ENCODE measurements around the gene SLC46A2. TPM values are rescaled to one million over a fixed set of nuclear protein-coding genes. Genes with fewer than 3 reads are reported as not detected.

The SLC46A2 gene
- total and polyA plus RNA-seq, 4 donors = 0.11 to 0.54 (median 0.22) TPM

- 82% methylated on average over 1 of the region's 4 CpGs for WGBS (ENCODE audit: insufficient coverage)
- Histone ChIP-seq H3K36me3 (ENCODE audit: control insufficient read depth, insufficient read depth, low read length) (peaks cover 7% of the 10 kb centered on the region), H3K9me3 (ENCODE audit: control insufficient read depth, insufficient read depth, low read length) (no peaks in the 10 kb centered on the region), H3K27ac (ENCODE audit: low read depth, low read length) (no peak overlapping the region), H3K27me3 (ENCODE audit: control insufficient read depth, insufficient read depth, low read length) (no peaks in the 10 kb centered on the region), H3K4me1 (ENCODE audit: control insufficient read depth, insufficient read depth, low read length) (no peaks in the 10 kb centered on the region), H3K4me3 (ENCODE audit: low read depth, low read length) (no peak overlapping the region)
- no peak for DNase-seq (ENCODE audit: low read depth in 4 of 6, low spot score in 6 of 6)
Observed at GRCh38 chr9:112873773-112874405, 16.8 kb downstream of the SLC46A2 start.

DNA sequence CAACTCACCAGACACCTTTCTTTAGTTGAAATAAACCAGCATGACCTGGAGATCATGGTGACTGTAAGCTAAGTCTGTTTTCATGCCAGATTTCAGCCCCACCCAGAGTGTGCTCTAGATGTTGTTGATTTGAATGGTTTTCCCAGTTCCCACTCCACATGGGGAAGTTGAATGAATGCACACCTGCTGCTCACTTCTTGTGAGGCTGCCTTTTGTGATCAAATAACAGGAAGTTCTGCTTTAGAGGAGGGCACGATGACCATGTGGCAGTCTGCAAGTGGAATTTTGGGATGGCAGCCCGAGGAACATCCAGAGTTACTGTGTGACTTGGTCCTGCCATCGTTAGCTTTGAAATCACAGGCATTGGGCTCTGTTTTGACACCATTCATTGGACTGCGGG lies 18.7 kb downstream of the SLC46A2 start:
- no peak for DNase-seq (ENCODE audit: low read depth in 4 of 6, low spot score in 6 of 6)
- WGBS (ENCODE audit: insufficient coverage) = 46% methylated on average over 4 of the region's 4 CpGs
- Histone ChIP-seq H3K27me3 (ENCODE audit: control insufficient read depth, insufficient read depth, low read length) (no peaks in the 10 kb centered on the region), H3K4me3 (ENCODE audit: low read depth, low read length) (no peak overlapping the region), H3K4me1 (ENCODE audit: control insufficient read depth, insufficient read depth, low read length) (peaks cover 4% of the 10 kb centered on the region), H3K36me3 (ENCODE audit: control insufficient read depth, insufficient read depth, low read length) (peaks cover 12% of the 10 kb centered on the region), H3K9me3 (ENCODE audit: control insufficient read depth, insufficient read depth, low read length) (no peaks in the 10 kb centered on the region), H3K27ac (ENCODE audit: low read depth, low read length) (no peak overlapping the region)

DNA sequence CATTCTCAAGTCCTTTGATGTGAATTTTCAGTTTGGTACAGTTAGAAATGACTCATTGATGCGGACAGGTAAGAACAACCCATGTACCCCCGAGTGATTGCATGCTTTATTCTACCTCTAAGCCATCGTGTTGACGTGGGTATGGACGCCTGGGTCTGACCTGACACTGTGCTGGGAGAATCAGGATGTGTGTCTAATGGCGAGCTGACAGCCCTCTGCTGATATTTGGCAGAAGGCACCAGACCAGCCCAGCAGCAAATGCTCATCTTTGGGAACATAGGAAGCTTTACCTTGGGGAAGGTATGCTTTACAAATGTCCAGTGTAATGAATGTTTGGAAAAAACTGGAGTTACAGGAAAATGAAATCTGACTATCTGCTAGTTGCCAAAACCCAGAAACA lies 20.1 kb downstream of the SLC46A2 start:
- 90% methylated on average over 4 of the region's 6 CpGs for whole genome bisulfite sequencing (ENCODE audit: insufficient coverage)
- H3K4me3 ChIP-seq (ENCODE audit: low read depth, low read length) = no peak overlapping the region
- no peak for DNase-seq (ENCODE audit: low read depth in 4 of 6, low spot score in 6 of 6)
- peaks cover 4% of the 10 kb centered on the region for H3K4me1 ChIP-seq (ENCODE audit: control insufficient read depth, insufficient read depth, low read length)
- H3K9me3 ChIP-seq (ENCODE audit: control insufficient read depth, insufficient read depth, low read length) = no peaks in the 10 kb centered on the region
- no peaks in the 10 kb centered on the region for H3K27me3 ChIP-seq (ENCODE audit: control insufficient read depth, insufficient read depth, low read length)
- no peak overlapping the region for H3K27ac ChIP-seq (ENCODE audit: low read depth, low read length)
- H3K36me3 ChIP-seq (ENCODE audit: control insufficient read depth, insufficient read depth, low read length) = peaks cover 16% of the 10 kb centered on the region

- Histone ChIP-seq H3K4me3 (ENCODE audit: low read depth, low read length) (no peak overlapping the region), H3K27ac (ENCODE audit: low read depth, low read length) (no peak overlapping the region), H3K4me1 (ENCODE audit: control insufficient read depth, insufficient read depth, low read length) (peaks cover 4% of the 10 kb centered on the region), H3K36me3 (ENCODE audit: control insufficient read depth, insufficient read depth, low read length) (peaks cover 20% of the 10 kb centered on the region), H3K27me3 (ENCODE audit: control insufficient read depth, insufficient read depth, low read length) (no peaks in the 10 kb centered on the region), H3K9me3 (ENCODE audit: control insufficient read depth, insufficient read depth, low read length) (no peaks in the 10 kb centered on the region)
- no peak for DNase-seq (ENCODE audit: low read depth in 4 of 6, low spot score in 6 of 6)
- WGBS (ENCODE audit: insufficient coverage) = 100% methylated on average over 2 of the region's 5 CpGs
Observed at GRCh38 chr9:112869917-112870316, 20.8 kb downstream of the SLC46A2 start.

DNA sequence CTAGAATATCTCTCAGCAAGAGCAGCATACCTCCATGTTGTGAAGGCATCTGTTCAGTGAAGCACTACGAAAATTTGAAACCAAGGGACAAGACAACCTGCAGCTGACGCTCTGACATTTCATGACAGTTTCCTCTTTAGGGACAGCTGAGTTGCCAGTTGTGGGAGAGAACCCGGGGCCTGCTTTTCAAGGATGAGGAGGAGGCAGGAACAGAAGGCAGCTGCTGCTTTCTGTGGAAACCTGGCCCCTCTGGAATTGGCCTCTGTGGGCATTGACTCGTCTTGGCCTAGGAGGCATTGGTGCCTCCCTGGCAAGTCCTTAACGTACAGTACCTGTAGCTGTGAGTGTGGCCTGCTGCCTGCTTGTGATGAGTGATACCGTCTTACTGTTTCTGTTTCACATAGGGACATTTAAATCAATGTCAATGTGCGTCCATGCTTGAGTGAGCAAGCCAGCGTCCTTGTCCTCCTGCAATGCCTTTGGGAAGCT lies 21.6 kb downstream of the SLC46A2 start:
- H3K36me3 ChIP-seq (ENCODE audit: control insufficient read depth, insufficient read depth, low read length) = peaks cover 26% of the 10 kb centered on the region
- H3K4me3 ChIP-seq (ENCODE audit: low read depth, low read length) = no peak overlapping the region
- H3K27me3 ChIP-seq (ENCODE audit: control insufficient read depth, insufficient read depth, low read length) = no peaks in the 10 kb centered on the region
- H3K9me3 ChIP-seq (ENCODE audit: control insufficient read depth, insufficient read depth, low read length) = no peaks in the 10 kb centered on the region
- WGBS (ENCODE audit: insufficient coverage) = 54% methylated on average over 8 of the region's 8 CpGs
- H3K4me1 ChIP-seq (ENCODE audit: control insufficient read depth, insufficient read depth, low read length) = peaks cover 4% of the 10 kb centered on the region
- no peak for DNase-seq (ENCODE audit: low read depth in 4 of 6, low spot score in 6 of 6)
- no peak overlapping the region for H3K27ac ChIP-seq (ENCODE audit: low read depth, low read length)

GRCh38 chr9:112868461-112868860 lies 22.2 kb downstream of the SLC46A2 start:
- Histone ChIP-seq H3K9me3 (ENCODE audit: control insufficient read depth, insufficient read depth, low read length) (no peaks in the 10 kb centered on the region), H3K27me3 (ENCODE audit: control insufficient read depth, insufficient read depth, low read length) (no peaks in the 10 kb centered on the region), H3K27ac (ENCODE audit: low read depth, low read length) (no peak overlapping the region), H3K4me1 (ENCODE audit: control insufficient read depth, insufficient read depth, low read length) (peaks cover 4% of the 10 kb centered on the region), H3K36me3 (ENCODE audit: control insufficient read depth, insufficient read depth, low read length) (peaks cover 26% of the 10 kb centered on the region), H3K4me3 (ENCODE audit: low read depth, low read length) (no peak overlapping the region)
- 93% methylated on average over 10 of the region's 10 CpGs for WGBS (ENCODE audit: insufficient coverage)
- no peak for DNase-seq (ENCODE audit: low read depth in 4 of 6, low spot score in 6 of 6)

- Histone ChIP-seq H3K27ac (ENCODE audit: low read depth, low read length) (no peak overlapping the region), H3K4me1 (ENCODE audit: control insufficient read depth, insufficient read depth, low read length) (peaks cover 4% of the 10 kb centered on the region), H3K27me3 (ENCODE audit: control insufficient read depth, insufficient read depth, low read length) (no peaks in the 10 kb centered on the region), H3K9me3 (ENCODE audit: control insufficient read depth, insufficient read depth, low read length) (no peaks in the 10 kb centered on the region), H3K4me3 (ENCODE audit: low read depth, low read length) (no peak overlapping the region), H3K36me3 (ENCODE audit: control insufficient read depth, insufficient read depth, low read length) (peaks cover 26% of the 10 kb centered on the region)
- DNase-seq (ENCODE audit: low read depth in 4 of 6, low spot score in 6 of 6) = no peak
- WGBS (ENCODE audit: insufficient coverage) = 47% methylated on average over 2 of the region's 3 CpGs
Observed at GRCh38 chr9:112867275-112867991, 23.2 kb downstream of the SLC46A2 start.

DNA sequence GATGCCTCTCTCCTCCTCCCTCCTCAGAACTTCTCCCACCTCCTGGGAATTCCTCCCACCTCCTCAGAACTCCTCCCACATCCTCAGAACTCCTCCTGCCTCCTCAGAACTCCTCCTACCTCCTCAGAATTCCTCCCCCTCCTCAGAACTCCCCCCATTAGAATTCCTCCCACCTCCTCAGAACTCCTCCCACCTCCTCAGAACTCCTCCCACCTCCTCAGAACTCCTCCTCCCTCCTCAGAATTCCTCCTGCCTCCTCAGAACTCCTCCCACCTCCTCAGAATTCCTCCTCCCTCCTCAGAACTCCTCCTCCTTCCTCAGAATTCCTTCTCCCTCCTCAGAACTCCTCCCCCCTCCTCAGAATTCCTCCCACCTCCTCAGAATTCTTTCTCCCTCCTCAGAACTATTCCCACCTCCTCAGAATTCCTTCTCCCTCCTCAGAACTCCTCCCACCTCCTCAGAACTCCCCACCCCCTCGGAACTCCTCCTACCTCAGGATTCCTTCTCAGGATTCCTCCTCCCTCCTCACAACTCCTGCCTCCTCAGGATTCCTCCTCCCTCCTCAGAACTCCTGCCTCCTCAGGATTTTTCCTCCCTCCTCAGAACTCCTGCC lies 23.9 kb downstream of the SLC46A2 start:
- no peaks in the 10 kb centered on the region for H3K27me3 ChIP-seq (ENCODE audit: control insufficient read depth, insufficient read depth, low read length)
- WGBS (ENCODE audit: insufficient coverage) = 100% methylated on average over 1 of the region's 1 CpG
- H3K27ac ChIP-seq (ENCODE audit: low read depth, low read length) = no peak overlapping the region
- no peak for DNase-seq (ENCODE audit: low read depth in 4 of 6, low spot score in 6 of 6)
- peaks cover 28% of the 10 kb centered on the region for H3K36me3 ChIP-seq (ENCODE audit: control insufficient read depth, insufficient read depth, low read length)
- no peaks in the 10 kb centered on the region for H3K9me3 ChIP-seq (ENCODE audit: control insufficient read depth, insufficient read depth, low read length)
- H3K4me1 ChIP-seq (ENCODE audit: control insufficient read depth, insufficient read depth, low read length) = peaks cover 4% of the 10 kb centered on the region
- no peak overlapping the region for H3K4me3 ChIP-seq (ENCODE audit: low read depth, low read length)

GRCh38 chr9:112864982-112865381 lies 25.7 kb downstream of the SLC46A2 start:
- no peak for DNase-seq (ENCODE audit: low read depth in 4 of 6, low spot score in 6 of 6)
- no peak overlapping the region for H3K4me3 ChIP-seq (ENCODE audit: low read depth, low read length)
- H3K9me3 ChIP-seq (ENCODE audit: control insufficient read depth, insufficient read depth, low read length) = no peaks in the 10 kb centered on the region
- H3K27me3 ChIP-seq (ENCODE audit: control insufficient read depth, insufficient read depth, low read length) = no peaks in the 10 kb centered on the region
- H3K27ac ChIP-seq (ENCODE audit: low read depth, low read length) = no peak overlapping the region
- WGBS (ENCODE audit: insufficient coverage) = 99% methylated on average over 7 of the region's 7 CpGs
- H3K4me1 ChIP-seq (ENCODE audit: control insufficient read depth, insufficient read depth, low read length) = peaks cover 4% of the 10 kb centered on the region
- H3K36me3 ChIP-seq (ENCODE audit: control insufficient read depth, insufficient read depth, low read length) = peaks cover 28% of the 10 kb centered on the region
